ENCODE data around the gene NOP58.

DNA sequence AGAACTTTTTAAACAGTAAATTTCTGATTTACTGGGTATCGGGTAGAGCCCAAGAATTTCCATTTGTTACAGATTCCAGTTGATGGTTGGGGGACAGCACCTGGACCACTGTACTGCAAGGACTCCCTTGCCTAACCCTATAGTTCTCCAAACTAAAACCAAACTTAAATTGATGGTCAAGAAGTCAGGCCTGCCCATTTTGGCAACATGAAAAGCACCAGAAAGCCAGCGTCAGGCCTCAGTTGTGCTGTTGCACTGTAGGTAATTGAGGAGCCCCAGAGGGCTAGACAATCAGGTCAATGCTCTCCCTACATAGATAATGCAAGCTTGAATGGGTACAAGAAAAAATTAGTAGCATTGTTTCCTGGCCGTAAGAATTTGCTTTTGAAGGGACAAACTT, 40.5 kb downstream of the NOP58 start:
- no peak for TF ChIP-seq CEBPB (IDR thresholded peaks at IDR 0.05; ENCODE audit: low read depth)
- TF ChIP-seq, protein P1, sequence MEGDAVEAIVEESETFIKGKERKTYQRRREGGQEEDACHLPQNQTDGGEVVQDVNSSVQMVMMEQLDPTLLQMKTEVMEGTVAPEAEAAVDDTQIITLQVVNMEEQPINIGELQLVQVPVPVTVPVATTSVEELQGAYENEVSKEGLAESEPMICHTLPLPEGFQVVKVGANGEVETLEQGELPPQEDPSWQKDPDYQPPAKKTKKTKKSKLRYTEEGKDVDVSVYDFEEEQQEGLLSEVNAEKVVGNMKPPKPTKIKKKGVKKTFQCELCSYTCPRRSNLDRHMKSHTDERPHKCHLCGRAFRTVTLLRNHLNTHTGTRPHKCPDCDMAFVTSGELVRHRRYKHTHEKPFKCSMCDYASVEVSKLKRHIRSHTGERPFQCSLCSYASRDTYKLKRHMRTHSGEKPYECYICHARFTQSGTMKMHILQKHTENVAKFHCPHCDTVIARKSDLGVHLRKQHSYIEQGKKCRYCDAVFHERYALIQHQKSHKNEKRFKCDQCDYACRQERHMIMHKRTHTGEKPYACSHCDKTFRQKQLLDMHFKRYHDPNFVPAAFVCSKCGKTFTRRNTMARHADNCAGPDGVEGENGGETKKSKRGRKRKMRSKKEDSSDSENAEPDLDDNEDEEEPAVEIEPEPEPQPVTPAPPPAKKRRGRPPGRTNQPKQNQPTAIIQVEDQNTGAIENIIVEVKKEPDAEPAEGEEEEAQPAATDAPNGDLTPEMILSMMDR (IDR thresholded peaks at IDR 0.05 in 2 of 3, conservative IDR thresholded peaks at IDR 0.05 in 1 of 3; ENCODE audit: borderline replicate concordance in 1 of 3, insufficient read depth in 1 of 3, low read depth in 2 of 3, low read length in 2 of 3), result no peak
- no peak for TF ChIP-seq POLR2A (IDR thresholded peaks at IDR 0.05; ENCODE audit: borderline replicate concordance, extremely low read depth, insufficient read depth, insufficient read length)
- no peak for TF ChIP-seq SP1 (IDR thresholded peaks at IDR 0.05; ENCODE audit: low read depth)
- no peak for TF ChIP-seq EZH2phosphoT487 (IDR thresholded peaks at IDR 0.05; ENCODE audit: borderline replicate concordance)
- no peak for TF ChIP-seq POLR2AphosphoS5 (IDR thresholded peaks at IDR 0.05; ENCODE audit: low read depth, low read length)
- TF ChIP-seq RAD21 (IDR thresholded peaks at IDR 0.05; ENCODE audit: low read depth), result no peak
- no peak for TF ChIP-seq CBX3 (IDR thresholded peaks at IDR 0.05; ENCODE audit: low read depth)
- no peak for TF ChIP-seq YY1 (IDR thresholded peaks at IDR 0.05; ENCODE audit: extremely low read depth, insufficient replicate concordance, low read depth, low read length)
- no peak for TF ChIP-seq FOSL1 (IDR thresholded peaks at IDR 0.05; ENCODE audit: low read depth)
- TF ChIP-seq ZFX (IDR thresholded peaks at IDR 0.05), result no peak
- no peak for TF ChIP-seq EZH2 (IDR thresholded peaks at IDR 0.05)
- no peak for TF ChIP-seq SRF (IDR thresholded peaks at IDR 0.05; ENCODE audit: low read depth)
- TF ChIP-seq SIN3A (IDR thresholded peaks at IDR 0.05; ENCODE audit: low read depth), result no peak

Data from HCT116 (cell line).